DMS79 (cell line): Measurements from ENCODE around the gene AMPD2.

Experiments
- DNase-seq: peaks from one replicate; lab custom pipeline; 2025; lab: John Stamatoyannopoulos, UW

AMPD2 gene

GRCh38 chr1:109617291-109617801, 2.3 kb upstream of the AMPD2 start:
- no peak for DNase-seq

GRCh38 chr1:109618661-109619575, 719 bp upstream of the AMPD2 start:
- DNase-seq, result no peak

GRCh38 chr1:109620401-109620791, 759 bp downstream of the AMPD2 start:
- DNase-seq, result peak; percentile 36

- peak; percentile 72 for DNase-seq
These were observed 1.2 kb downstream of the AMPD2 start for GRCh38 chr1:109620841-109621286.

- no peak for DNase-seq
These were observed 1.9 kb downstream of the AMPD2 start for GRCh38 chr1:109621379-109622136.

- DNase-seq, result no peak
These were observed 2.7 kb downstream of the AMPD2 start for GRCh38 chr1:109622137-109622892.

- DNase-seq, result no peak
These were observed 3.3 kb downstream of the AMPD2 start for GRCh38 chr1:109622895-109623294.

- peak; percentile 29 for DNase-seq
These were observed 4.0 kb downstream of the AMPD2 start for GRCh38 chr1:109623601-109624161.

- DNase-seq, result peak; percentile 73
These were observed 4.8 kb downstream of the AMPD2 start for GRCh38 chr1:109624201-109625010.

GRCh38 chr1:109625176-109625575, 5.5 kb downstream of the AMPD2 start:
- DNase-seq, result peak; percentile 47

GRCh38 chr1:109625601-109626560, 6.2 kb downstream of the AMPD2 start:
- peak; percentile 47 for DNase-seq

- no peak for DNase-seq
These were observed 7.2 kb downstream of the AMPD2 start for GRCh38 chr1:109626682-109627408.

- DNase-seq, result no peak
These were observed 8.2 kb downstream of the AMPD2 start for GRCh38 chr1:109627692-109628399.

- DNase-seq, result no peak
These were observed 9.1 kb downstream of the AMPD2 start for GRCh38 chr1:109628540-109629321.

- DNase-seq, result no peak
These were observed 9.9 kb downstream of the AMPD2 start for GRCh38 chr1:109629372-109630030.

GRCh38 chr1:109630081-109630897, 10.7 kb downstream of the AMPD2 start:
- no peak for DNase-seq
